ELR (cell line): ENCODE data around the gene MAD1L1.

Experiments
- DNase-seq: peaks from one replicate; pipeline ENCODE4 v3.0.0-alpha.2; 2015; ENCODE audit warnings: low read depth

Gene MAD1L1

GRCh38 chr7:1910827-1911226, 321.9 kb downstream of the MAD1L1 start:
- no peak for DNase-seq

- DNase-seq, result no peak
Measured at GRCh38 chr7:1910081-1910685, 322.6 kb downstream of the MAD1L1 start.

GRCh38 chr7:1909476-1909875, 323.3 kb downstream of the MAD1L1 start:
- DNase-seq, result no peak

DNA sequence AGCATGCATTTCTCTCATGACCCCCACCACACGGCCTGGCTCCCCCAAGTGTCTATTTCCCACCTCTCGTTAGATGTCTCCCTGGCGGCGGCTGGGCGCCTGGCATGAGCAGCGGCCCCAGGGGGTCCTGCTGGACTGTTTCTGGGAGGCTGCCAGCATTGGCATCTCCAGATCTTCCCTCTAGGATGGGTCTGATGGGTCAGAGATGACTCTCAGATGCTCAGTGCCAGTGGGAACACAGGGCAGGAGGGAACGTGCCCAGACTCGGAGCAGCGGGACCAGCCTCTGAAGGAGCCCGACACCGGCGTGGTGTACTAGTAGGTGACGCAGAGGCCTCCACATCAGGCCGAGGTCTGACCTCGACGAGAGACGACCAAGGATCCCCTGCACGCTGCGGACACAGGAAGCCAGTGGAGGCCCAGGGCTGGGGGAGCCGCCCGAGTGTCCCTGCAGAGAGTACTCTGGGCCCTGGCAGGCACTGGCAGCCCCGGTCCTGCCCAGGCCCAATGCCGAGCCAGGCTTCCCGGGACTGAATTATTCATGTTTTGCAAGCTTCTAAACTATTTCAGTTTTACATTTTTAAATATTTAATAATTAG, 323.8 kb downstream of the MAD1L1 start:
- DNase-seq, result no peak

DNA sequence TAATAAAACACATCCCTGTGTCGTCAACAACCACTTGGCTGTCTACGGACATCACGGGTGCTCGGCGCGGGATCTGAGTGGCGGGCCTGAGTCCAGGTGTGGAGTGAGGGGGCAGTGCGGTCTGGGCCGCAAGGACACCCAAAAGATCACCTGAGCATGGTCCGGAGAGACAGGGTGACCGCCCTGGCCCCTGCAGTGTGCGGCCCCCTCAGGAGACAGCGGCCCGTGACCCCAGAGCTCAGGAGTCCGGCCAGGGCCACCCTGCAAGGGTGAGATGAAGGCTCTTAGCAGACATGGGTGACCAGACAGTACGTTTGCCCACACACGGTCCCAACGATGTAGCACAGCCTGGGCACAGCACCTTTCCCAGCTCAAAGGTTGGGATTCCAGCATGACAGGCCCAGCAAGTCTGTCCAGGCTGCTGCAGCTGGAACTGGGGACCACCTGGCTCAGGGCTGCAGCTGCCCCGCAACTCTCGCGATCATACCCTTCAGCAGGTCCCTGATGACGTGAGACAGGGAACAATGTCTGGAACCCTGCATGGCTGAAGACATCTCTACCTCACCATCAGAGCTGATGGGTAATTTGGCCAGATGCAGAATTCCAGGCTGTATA, 324.9 kb downstream of the MAD1L1 start:
- no peak for DNase-seq

GRCh38 chr7:1906988-1907745, 325.6 kb downstream of the MAD1L1 start:
- no peak for DNase-seq

DNA sequence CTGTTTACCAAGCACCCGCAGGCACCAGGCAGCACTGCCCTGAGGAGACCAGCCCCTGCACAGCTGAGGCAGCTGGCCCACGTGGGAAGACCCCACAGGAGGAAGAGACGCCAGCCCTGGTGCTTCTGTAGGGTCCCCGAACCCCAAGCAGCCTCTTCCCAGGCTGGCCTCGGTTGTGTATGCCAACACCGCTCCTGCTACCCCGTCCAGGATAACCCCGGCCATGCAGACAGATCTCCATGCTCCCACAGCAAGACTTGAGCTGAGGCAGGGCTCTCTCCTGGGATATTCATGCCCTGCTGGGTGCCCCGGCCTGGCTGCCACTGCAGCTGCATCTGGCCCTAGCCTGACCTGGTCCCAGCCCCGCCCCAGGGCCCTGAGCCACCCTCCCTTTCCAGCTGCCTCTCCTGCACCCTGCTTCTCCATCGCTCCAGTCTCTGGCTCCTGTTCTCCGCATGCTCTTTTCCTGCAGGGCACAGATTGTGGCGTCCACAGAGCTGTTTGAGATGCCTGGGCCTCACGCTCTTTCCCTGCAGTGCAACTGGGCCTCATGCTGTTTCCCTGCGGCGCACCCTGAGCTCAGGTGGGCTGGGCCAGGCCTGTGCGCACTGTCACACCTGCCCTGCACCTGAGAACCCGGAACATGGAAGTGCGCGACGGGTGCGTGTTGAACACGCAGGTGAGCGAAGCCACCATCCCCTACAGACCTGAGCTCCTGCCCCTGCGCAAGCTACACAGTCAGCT, 326.5 kb downstream of the MAD1L1 start:
- DNase-seq, result no peak

DNA sequence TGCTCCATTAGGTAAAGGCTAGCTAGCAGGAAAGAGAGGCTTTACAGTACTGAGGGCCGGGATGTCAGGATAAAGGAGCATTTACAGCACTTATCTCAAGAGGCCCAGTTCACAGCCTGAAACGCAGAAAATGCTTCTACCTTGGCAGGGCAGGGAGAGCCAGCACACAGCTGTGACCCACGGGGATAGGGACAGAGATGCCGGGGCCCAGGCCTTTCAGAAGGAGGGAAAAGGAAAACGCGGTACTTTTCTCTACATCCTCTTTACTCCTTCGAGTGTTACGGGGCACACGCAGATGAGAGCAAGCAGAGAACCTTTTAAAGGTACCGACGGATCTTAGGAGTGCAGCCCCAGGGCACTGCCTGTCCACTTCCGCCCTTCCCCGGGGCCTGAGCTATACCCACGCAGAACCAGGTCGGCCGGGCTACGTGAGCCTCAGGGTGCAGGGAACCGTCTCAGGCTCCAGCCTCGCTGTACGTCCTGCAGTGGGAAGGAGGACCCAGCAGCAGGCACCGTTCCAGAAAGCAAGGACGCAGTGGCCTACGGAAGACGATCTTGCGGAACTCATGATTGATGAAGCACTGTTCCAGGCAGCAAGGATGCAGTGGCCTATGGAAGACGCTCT, 330.4 kb downstream of the MAD1L1 start:
- DNase-seq, result no peak

GRCh38 chr7:1901431-1902210, 331.1 kb downstream of the MAD1L1 start:
- DNase-seq, result no peak

DNA sequence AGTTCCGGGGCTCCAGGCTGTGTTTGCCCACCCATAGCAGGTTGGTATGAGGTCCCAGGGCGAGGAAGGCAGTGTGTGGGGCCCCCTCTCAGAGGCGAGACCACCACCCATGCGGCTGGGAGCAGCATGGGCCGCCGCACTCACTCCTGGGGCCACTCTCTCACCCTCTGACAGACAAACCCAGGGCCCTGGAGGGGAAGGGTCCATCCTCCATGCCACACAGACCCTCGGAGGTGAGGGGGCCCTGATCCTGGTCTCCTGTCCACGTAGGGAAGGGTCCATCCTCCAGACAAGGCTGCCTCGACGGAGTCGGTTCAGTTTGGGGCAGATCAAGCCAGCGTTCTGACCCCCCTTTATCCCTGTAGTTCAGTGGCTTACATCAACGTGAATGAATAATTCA, 331.9 kb downstream of the MAD1L1 start:
- DNase-seq, result no peak

GRCh38 chr7:1899951-1900762, 332.6 kb downstream of the MAD1L1 start:
- DNase-seq, result no peak

GRCh38 chr7:1899196-1899595, 333.5 kb downstream of the MAD1L1 start:
- DNase-seq, result peak; percentile 94

DNA sequence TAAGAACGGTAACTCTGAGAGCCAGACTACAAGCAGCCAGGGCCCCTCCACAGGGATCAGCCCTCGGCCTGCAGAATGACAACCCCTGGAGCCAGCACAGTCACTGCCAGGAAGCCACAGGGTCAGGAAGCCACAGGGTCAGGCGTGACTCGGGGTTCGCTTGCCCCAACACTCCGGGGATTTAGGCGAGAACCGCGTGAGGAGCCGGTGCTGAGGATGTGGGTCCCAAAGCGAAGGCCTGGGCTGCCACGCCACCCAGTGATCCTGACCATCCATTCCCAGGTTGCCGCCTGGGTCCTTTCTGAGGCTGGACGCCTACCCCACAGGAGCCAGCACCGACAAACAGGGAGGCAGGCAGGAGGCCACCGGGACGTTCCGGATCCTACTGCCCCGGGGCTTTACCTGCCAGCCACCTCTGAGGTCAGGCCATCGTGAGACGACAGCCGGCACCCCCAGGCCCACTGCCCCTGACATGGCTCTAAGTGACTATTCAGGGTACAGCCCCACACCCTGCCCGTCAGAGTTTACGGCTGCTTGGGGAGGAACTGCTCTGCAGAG, 334.0 kb downstream of the MAD1L1 start:
- DNase-seq, result peak; percentile 38

- DNase-seq, result no peak
Measured at GRCh38 chr7:1897861-1898627, 334.7 kb downstream of the MAD1L1 start.

DNA sequence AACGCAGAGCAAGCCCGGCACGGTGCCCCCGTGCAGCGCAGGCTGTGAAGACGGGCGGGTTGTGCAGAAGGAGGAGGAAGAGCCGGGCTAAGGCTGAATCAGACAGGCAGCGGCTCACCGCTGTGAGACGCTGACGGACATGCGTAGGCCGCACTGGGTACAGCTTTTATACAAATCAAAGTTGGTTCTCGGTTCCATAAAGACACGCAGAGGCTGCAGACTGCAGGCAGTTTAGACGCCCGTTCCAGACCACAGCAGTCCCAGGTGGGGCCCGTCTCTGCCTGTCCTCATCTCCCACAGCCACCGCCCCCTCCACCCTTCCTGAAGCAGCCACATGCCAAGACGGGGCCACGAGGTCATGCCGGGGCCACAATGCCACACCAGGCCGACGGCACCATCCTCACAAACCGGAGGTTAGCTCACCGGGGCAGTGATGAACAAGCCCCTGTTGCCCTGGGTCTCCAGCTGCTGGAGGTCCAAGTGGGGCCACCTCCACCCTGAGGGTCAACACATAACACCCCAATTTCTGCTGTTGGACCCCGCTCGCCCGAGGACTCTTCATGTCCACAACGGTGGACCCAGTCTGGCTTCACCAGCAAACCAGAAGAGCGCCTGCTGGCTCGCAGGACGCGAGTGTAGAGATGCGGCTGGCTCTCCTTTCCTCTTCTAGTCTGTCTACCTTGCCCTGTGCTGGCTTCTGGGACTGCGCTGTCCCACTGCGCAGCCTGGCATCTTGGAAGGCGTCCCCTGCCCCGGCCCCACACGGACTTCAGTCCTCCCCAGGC, 335.5 kb downstream of the MAD1L1 start:
- no peak for DNase-seq

DNA sequence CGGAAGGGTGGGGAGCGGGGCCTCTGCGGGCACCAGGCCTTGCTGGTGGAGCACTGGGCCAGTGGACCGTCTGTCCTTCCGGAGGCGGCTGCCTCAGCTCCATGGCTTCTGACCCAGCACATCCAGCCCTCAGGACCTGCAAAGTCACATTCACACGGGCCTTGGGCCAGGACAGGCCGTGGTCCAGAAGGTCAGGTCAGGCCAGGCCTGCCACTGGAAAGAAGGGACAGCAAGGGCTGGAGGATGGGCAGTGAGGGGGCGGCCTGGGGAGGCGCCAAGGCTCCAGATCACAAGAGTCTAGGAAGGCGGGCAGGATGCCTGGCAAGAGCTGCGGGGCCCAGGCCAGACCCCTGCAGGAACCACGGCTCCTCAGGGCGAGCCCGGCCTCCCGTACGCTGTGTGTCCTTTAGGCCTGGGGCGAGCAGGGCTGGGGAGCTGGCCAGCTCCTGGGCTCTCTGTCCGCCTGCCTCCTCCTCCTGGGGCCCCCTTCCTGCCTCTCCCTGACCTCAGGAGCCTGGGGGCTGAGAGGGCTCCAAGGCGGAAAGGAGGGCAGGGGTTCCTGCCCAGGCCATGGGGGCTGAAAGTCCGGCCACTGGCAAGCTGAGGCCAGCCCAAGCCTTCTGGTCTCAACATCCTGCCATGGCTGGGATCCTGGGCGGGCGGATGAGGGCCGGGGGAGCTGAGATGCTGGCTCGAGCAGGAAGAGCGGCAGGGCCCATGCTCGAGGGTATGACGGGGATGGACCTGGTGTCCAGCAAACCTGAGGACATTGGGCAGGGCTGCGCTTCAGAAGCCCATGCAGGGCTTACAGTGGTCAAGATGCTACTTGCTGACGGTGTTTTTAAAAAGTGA, 336.9 kb downstream of the MAD1L1 start:
- DNase-seq, result no peak
